Aorta (tissue), 5 donors: ENCODE data around the gene CHI3L1. TPM values are rescaled to one million over a fixed set of nuclear protein-coding genes. Genes with fewer than 3 reads are reported as not detected.

ENCODE experiments used
- ATAC-seq: fragments of 200-7000 bp; cut with Tn5 transposase; one replicate; pipeline ENCODE4 v1.9.1; 2022; ENCODE audit warnings: moderate library complexity; ENCODE audit not compliant: low FRiP score
- DNase-seq, 2 donors: peaks; one replicate each; pipeline ENCODE4 v3.0.0-alpha.2; 2020
- H3K27ac ChIP-seq, 2 donors: one replicate each; pipeline ENCODE4 v1.5.1; 2013; ENCODE audit warnings: low read length in 2 of 2, mild to moderate bottlenecking in 2 of 2, moderate library complexity in 2 of 2, control low read depth in 1 of 2, inconsistent platforms in 1 of 2, low read depth in 1 of 2
- H3K27me3 ChIP-seq, 2 donors: one replicate each; pipeline ENCODE4 v1.6.1; 2013; ENCODE audit warnings: control low read depth in 1 of 2, low read length in 1 of 2, mild to moderate bottlenecking in 1 of 2, moderate library complexity in 1 of 2; ENCODE audit not compliant: insufficient read depth in 2 of 2, control insufficient read depth in 1 of 2
- H3K36me3 ChIP-seq, 2 donors: one replicate each; pipeline ENCODE4 v1.6.1; 2013; ENCODE audit warnings: control low read depth in 1 of 2, low read length in 1 of 2, mild to moderate bottlenecking in 1 of 2; ENCODE audit not compliant: insufficient read depth in 2 of 2, control insufficient read depth in 1 of 2
- H3K4me1 ChIP-seq, 2 donors: one replicate each; pipeline ENCODE4 v1.6.1; 2013; ENCODE audit warnings: low read length in 2 of 2, control low read depth in 1 of 2, mild to moderate bottlenecking in 1 of 2, moderate library complexity in 1 of 2; ENCODE audit not compliant: insufficient read depth in 2 of 2, control insufficient read depth in 1 of 2
- H3K4me3 ChIP-seq, 2 donors: one replicate each; pipeline ENCODE4 v1.5.1; 2013; ENCODE audit warnings: low read length in 2 of 2, control low read depth in 1 of 2, mild to moderate bottlenecking in 1 of 2
- H3K9me3 ChIP-seq: one replicate; pipeline ENCODE4 v1.6.1; 2013; ENCODE audit warnings: mild to moderate bottlenecking, low read length; ENCODE audit not compliant: control insufficient read depth
- WGBS, 2 donors: extraction: QIAGEN DNeasy Blood & Tissue Kit; methylation state at CpG; one replicate each; pipeline ENCODE4 v1.1.7; 2013; 5-methylcytosine and 5-hydroxymethylcytosine counted together
- intact Hi-C, 2 donors: fragments of 100-400 bp; cut with DNase I; formaldehyde crosslinking; loops; one replicate each; pipeline versions ENCODE4 v1.14.2 to v1.15.0; 2022
- polyA plus RNA-seq, 2 donors: library from polyadenylated mRNA; stranded (reverse); fragments of 200-250 nt; gene quantifications; one replicate each; pipeline ENCODE4 v1.2.3, GENCODE V29; 2013
- total RNA-seq, 2 donors: library from RNA; stranded (reverse); fragmentation: NEBNext Ultra II Directional; extraction: Animal tissue kit (Norgen Biotek cat#: 25700); gene quantifications; one replicate each; pipeline ENCODE4 v1.2.1, GENCODE V29; 2021
- donor health status: healthy with polysubstance abuse.
- donor health status: Bipolar disorder and iron deficiency.
- donor health status: DM: no; HTN: no; CAD: no.
- donor health status: DM: no; HTN: no; CAD: no.
- donor health status: DM: yes; HTN: yes; CAD: no.

CHI3L1 gene
- total and polyA plus RNA-seq, 4 donors: 0.87 to 34.2 (median 11.6) TPM

DNA sequence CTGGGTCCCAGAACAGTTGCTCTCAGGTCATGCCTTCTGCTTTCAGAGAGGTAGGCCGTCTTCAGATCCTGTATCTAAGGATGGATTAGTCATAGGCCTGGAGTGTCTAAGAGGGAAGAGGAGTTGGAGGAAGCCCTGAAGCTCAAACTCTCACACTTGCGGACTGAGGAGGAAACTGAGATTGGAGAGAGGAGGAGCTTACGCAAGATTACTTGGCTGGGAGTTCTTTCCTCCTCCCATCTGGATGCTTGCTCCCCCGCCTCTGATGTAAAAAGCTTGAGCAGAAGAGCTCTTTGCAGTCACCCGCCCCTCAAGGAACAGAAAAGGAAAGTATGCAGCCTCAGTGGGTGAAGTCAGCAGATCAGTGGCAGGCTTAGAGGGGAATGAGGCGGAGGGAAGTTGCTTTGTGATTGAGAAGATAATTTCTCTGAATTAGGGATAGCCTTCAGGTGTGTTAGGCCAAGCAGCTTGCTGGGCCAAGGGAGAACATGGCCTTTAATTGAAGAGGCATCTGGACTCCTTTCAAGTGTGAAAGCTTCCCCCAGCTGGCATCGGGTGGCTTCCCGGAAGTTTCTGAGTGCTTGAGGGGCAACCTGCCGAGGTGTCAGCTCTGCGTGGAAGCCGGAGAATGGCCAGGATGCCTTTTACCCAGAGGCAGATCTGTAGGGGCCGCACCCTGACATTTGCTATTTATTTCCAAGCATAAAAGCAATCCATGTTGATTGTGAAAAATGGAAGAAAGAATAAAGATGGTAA lies 52.4 kb downstream of the CHI3L1 start:
- ATAC-seq (no peak), DNase-seq (peak in 1 of 2 donors; percentile 57)
- Histone ChIP-seq H3K9me3 (no peaks in the 10 kb centered on the region), H3K27me3 (no peaks in the 10 kb centered on the region), H3K4me3 (no peak overlapping the region), H3K27ac (no peak overlapping the region), H3K36me3 (no peaks in the 10 kb centered on the region), H3K4me1 (no peaks in the 10 kb centered on the region)
- WGBS, 2 donors: 89 to 93% methylated on average over 12 of the region's 12 CpGs
- intact Hi-C loops: no loop called here

DNA sequence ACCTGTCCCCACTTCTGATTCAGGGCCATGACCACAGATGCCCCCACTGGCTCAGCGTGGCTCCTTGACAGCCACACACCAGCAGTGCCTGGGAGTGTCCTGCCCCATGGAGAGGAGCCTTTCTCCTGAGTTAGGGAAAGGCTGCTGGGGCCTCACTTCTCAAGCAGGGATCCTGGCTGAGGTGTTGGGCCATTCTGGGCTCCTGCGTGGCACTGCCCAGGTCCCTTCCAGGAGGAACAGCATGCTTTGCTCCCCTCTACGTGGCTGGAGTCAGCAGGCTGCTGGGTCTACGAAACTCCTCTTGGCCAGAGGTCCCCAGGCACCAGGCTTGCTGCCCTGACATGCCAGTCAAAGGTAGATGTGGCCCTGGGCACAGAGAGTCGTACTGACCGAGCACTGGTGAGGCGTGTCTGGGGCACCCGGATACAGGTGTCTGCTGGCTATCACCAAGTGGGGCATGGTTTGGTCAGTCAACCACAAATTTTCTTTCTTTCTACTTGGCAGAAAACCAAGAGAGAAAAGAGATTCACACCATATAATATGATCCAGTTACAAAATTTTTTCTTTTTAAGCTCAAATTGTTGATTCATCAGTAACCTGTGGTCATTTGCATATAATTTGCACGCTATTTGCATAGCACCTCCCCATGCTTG lies 54.8 kb downstream of the CHI3L1 start:
- peak in 1 of 2 donors; percentile 56 for DNase-seq
- intact Hi-C loops: no loop called here
- Histone ChIP-seq H3K4me3 (no peak overlapping the region), H3K27me3 (no peaks in the 10 kb centered on the region), H3K9me3 (no peaks in the 10 kb centered on the region), H3K4me1 (no peaks in the 10 kb centered on the region), H3K27ac (no peak overlapping the region), H3K36me3 (no peaks in the 10 kb centered on the region)
- no peak for ATAC-seq
- WGBS, 2 donors: 90 to 93% methylated on average over 9 of the region's 9 CpGs

DNA sequence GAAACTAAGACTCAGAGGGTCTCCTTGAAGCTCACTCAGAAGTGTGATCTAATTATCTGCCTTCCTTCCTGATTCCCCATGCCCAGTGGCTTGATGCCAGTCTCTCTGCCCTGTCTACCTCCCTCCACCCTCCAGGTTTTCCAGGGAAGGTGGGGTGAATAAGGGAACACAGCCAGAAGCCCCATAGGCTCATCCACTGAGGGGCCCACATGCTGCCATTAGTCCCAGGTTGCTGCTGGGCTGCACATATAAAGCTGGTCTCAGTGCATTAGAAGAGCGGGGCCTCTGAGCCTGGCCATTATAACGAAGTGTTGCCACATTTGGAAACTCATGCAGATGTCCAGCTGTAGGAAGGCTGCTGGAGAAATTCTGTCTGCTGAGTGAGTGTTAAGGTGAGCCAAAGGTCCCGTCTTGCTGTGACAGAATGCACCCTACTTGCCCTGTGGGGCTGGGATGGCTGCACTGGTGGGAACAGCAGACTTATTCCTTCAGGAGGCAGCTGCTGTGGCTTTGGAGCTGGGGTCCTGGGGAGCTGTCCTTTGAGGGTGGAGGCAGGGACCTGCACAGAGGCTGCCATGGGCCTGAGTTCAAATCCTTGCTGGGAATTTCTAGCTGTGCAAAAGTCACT lies 56.0 kb downstream of the CHI3L1 start:
- no peaks in the 10 kb centered on the region for H3K9me3 ChIP-seq
- no peaks in the 10 kb centered on the region for H3K4me1 ChIP-seq
- no peaks in the 10 kb centered on the region for H3K36me3 ChIP-seq
- ATAC-seq (no peak), DNase-seq (peak in 1 of 2 donors; percentile 44)
- intact Hi-C loops: no loop called here
- WGBS, 2 donors: 91 to 96% methylated on average over 3 of the region's 3 CpGs
- no peaks in the 10 kb centered on the region for H3K27me3 ChIP-seq
- H3K27ac ChIP-seq: no peak overlapping the region
- H3K4me3 ChIP-seq: no peak overlapping the region

DNA sequence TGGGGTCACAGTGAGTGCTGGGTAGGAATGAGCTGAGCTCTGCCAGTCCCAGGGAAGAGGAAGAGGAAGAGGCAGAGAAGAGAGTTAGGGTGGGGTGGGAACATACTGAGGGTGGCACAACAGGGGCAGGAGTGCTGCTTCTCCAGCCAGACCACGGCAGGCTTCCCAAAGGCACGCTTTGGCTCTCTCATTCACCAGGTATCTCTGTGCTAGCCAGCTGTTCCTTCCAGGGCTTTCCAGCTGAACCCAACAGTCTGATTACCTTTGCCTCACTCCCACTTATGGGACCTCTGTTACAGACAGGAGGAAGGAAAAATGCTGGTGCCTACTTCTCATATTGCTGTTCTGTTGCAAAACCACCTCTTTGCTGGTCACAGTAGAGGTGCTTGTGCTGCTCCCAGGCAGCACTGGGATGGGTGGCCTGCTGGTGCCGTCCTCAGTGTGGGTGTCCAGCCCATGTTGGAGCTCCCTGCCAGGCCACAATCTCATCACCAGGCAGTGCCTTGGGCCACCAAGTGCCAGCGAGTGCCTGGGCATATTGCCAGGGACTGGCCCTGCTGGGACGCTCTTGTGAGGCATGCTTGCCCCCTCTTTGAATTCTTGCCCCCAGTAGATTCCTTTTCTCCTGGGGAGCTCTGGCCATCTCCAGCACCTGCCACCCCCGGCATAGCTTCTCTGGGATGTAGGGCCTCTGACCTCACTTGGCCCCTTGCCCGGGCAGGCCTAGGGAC lies 56.8 kb downstream of the CHI3L1 start:
- ATAC-seq (no peak), DNase-seq (peak in 1 of 2 donors; percentile 84)
- no peak overlapping the region for H3K27ac ChIP-seq
- no peaks in the 10 kb centered on the region for H3K4me1 ChIP-seq
- no peaks in the 10 kb centered on the region for H3K27me3 ChIP-seq
- intact Hi-C loops: no loop called here
- H3K4me3 ChIP-seq: no peak overlapping the region
- no peaks in the 10 kb centered on the region for H3K9me3 ChIP-seq
- H3K36me3 ChIP-seq: no peaks in the 10 kb centered on the region
- WGBS, 2 donors: 29 to 31% methylated on average over 7 of the region's 7 CpGs

Other genes with a start within 250 kb of the CHI3L1 start
- gene ADIPOR1, start 228.4 kb downstream of the CHI3L1 start, total RNA-seq: 10 to 100 TPM; 55.2 to 61.3 TPM
- gene ADIPOR1, start 228.4 kb downstream of the CHI3L1 start, polyA plus RNA-seq: 10 to 100 TPM; 66.2 to 72.4 TPM
- gene CYB5R1, start 219.4 kb downstream of the CHI3L1 start, total RNA-seq: 10 to 100 TPM; 41.5 to 53.1 TPM
- 10 to 100 TPM; 33.2 to 76.0 TPM for gene CYB5R1, start 219.4 kb downstream of the CHI3L1 start, polyA plus RNA-seq
- gene TMEM183A, start 179.3 kb downstream of the CHI3L1 start, total RNA-seq: 10 to 100 TPM; 43.9 to 47.7 TPM
- 10 to 100 TPM; 46.9 to 55.7 TPM for gene TMEM183A, start 179.3 kb downstream of the CHI3L1 start, polyA plus RNA-seq
- gene PPFIA4, start 160.2 kb downstream of the CHI3L1 start, total RNA-seq: 10 to 100 TPM; 20.2 to 22.7 TPM
- gene PPFIA4, start 160.2 kb downstream of the CHI3L1 start, polyA plus RNA-seq: 1 to 10 TPM; 3.3 to 5.9 TPM
- not detected for gene MYOG, start 100.7 kb downstream of the CHI3L1 start, total RNA-seq
- not detected for gene MYOG, start 100.7 kb downstream of the CHI3L1 start, polyA plus RNA-seq
- 1 to 10 TPM in 1 of 2 donors, under 1 TPM in 1; 0.71 to 2.5 TPM for gene ADORA1, start 59.0 kb downstream of the CHI3L1 start, total RNA-seq
- gene ADORA1, start 59.0 kb downstream of the CHI3L1 start, polyA plus RNA-seq: not detected
- gene MYBPH, start 10.9 kb downstream of the CHI3L1 start, total RNA-seq: not detected
- not detected for gene MYBPH, start 10.9 kb downstream of the CHI3L1 start, polyA plus RNA-seq
- 1 to 10 TPM; 1.3 to 2.2 TPM for gene CHIT1, start 43.0 kb upstream of the CHI3L1 start, total RNA-seq
- gene CHIT1, start 43.0 kb upstream of the CHI3L1 start, polyA plus RNA-seq: 10 to 100 TPM in 1 of 2 donors, under 1 TPM in 1; 0.56 to 16.4 TPM
- gene BTG2, start 118.8 kb upstream of the CHI3L1 start, total RNA-seq: 100 to 1,000 TPM in 1 of 2 donors, 10 to 100 TPM in 1; 51.6 to 302 TPM
- gene BTG2, start 118.8 kb upstream of the CHI3L1 start, polyA plus RNA-seq: 100 to 1,000 TPM in 1 of 2 donors, 10 to 100 TPM in 1; 36.2 to 117 TPM
- gene FMOD, start 164.4 kb upstream of the CHI3L1 start, total RNA-seq: 100 to 1,000 TPM; 204 to 353 TPM
- 100 to 1,000 TPM; 159 to 177 TPM for gene FMOD, start 164.4 kb upstream of the CHI3L1 start, polyA plus RNA-seq